Motor neuron (in vitro differentiated cells): ENCODE data around the gene ZNF408. TPM values are rescaled to one million over a fixed set of nuclear protein-coding genes. Genes with fewer than 3 reads are reported as not detected.

ENCODE experiments used
- ATAC-seq, 8 experiments: fragments of 200-7000 bp; cut with Tn5 transposase; replicated peaks in 6 of 8; 2 replicates each; pipeline ENCODE4 v1.8.0; 2021; ENCODE audit warnings: mild to moderate bottlenecking in 8 of 8, moderate library complexity in 8 of 8
- H3K27ac ChIP-seq, 2 donors: fragments of 250-450 bp; sonication (Bioruptor Pico); 2 replicates each; pipeline ENCODE4 v1.9.0; 2021; ENCODE audit warnings: antibody characterized with exemption in 2 of 2, mild to moderate bottlenecking in 2 of 2, moderate library complexity in 1 of 2
- H3K4me1 ChIP-seq, 2 donors: fragments of 250-450 bp; sonication (Bioruptor Pico); replicated peaks in 1 of 2; 2 replicates each; pipeline ENCODE4 v1.6.1; 2021; ENCODE audit warnings: antibody characterized with exemption in 2 of 2, mild to moderate bottlenecking in 2 of 2, moderate library complexity in 1 of 2
- H3K4me3 ChIP-seq, 5 donors: fragments of 250-450 bp; sonication (Bioruptor Pico); 2 replicates each; pipeline ENCODE4 v1.9.0; 2021; ENCODE audit warnings: antibody characterized with exemption in 5 of 5, mild to moderate bottlenecking in 5 of 5, moderate library complexity in 4 of 5
- WGBS, 10 experiments: fragments of 450-650 bp; shearing (Covaris generic); methylation state at CpG; one replicate each; pipeline ENCODE4 v1.0.0; 2022; 5-methylcytosine and 5-hydroxymethylcytosine counted together
- in situ Hi-C, 9 experiments: fragments of 400-800 bp; cut with MboI; loops; one replicate each; pipeline ENCODE4 v1.15.0; 2021; ENCODE audit warnings: low sequenced_read_pairs in 9 of 9, low pct_unique_long_range_greater_than_20kb in 2 of 9; ENCODE audit not compliant: unreplicated experiment in 9 of 9
- total RNA-seq, 8 experiments: library from RNA; unstranded; fragments of 300-600 nt; gene quantifications; 2 replicates each; pipeline versions ENCODE4 v1.2.3 to v1.2.4, GENCODE V29; 2022

Gene ZNF408
- total RNA-seq, 8 experiments from 2014 or later, result 9.5 to 15.6 (median 12.8) TPM

DNA sequence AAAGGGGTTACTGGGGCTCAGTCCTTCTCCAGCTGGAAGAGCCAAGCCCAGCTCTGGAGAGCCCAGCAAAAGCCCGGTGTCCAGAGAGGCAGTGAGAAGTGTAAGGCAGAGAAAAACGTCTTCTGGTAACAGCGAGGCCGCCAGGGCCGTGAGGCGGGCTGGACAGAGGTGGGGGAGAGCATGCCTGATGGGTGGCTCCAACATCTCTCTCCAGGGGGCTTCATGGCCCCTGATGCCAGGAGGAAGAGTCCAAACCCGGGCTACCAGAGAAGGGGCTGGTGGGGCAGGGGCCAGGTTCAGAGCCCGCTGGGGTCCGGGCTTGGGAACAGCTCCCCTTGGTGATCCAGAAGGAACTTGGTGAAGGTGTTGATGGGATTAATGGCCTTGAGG is 22.1 kb upstream of the ZNF408 start:
- H3K4me3 ChIP-seq, result no peak overlapping the region
- ATAC-seq, result no peak
- WGBS, 10 experiments, result 90 to 100% methylated on average over 2 to 3 of the region's 9 CpGs; no CpG with 5 or more reads in 8 of the 10 experiments
- H3K4me1 ChIP-seq, result peaks cover 0 to 3% of the 10 kb centered on the region in 2 donors
- no peak overlapping the region for H3K27ac ChIP-seq
- in situ Hi-C loops, result no loop called here

DNA sequence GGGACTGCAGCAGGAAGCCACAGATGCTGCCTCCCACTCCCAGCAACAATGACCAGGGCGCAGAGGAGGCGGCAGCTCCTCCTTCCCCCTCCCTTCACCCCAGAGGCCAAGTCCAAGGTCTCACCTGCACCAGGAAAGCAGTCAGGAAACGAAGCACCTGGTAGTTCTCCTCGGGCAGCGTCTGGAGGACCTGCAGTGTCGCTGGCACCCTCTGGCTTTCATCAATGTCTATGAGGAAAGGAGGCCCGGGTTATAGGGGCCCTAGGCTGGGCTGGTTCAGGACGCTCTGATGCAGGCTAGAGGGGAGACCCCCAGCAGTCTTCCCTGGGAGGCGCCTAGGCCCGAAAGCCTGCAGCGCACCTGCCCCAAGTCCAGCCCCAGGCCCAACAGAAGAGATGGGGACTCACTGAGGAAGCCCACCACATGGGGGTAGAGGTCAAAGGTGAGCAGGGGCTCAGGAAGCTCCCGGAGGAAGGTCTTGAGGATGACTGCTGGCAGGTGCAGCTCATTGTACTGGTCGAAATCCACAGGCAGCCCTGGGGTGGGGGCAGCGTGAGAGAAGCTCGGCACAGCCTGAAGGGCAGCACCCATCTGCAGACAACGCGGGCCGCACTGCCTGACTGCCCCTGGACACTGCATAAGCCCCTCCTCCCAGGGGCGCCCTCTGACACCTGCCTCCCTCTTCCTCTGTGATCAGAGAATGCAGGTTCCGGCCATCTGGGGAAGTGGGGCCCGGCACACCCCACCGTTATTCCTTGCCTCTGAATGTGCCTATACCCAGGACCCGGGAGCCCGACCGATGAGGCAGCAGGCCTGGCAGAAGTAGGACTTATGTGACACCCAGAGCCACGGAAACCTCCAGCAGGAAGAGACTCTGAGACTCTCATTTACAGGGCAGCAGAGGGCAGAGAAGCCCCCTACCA is 21.3 kb upstream of the ZNF408 start:
- H3K4me1 ChIP-seq, result peaks cover 0 to 3% of the 10 kb centered on the region in 2 donors
- WGBS, 10 experiments, result 67 to 97% (median 88%) methylated on average over 1 to 5 of the region's 26 CpGs; no CpG with 5 or more reads in 4 of the 10 experiments
- peak in 3 of 8 experiments; percentile 6 to 15 (median 7) for ATAC-seq
- no peak overlapping the region for H3K4me3 ChIP-seq
- no peak overlapping the region for H3K27ac ChIP-seq
- in situ Hi-C loops, result no loop called here

DNA sequence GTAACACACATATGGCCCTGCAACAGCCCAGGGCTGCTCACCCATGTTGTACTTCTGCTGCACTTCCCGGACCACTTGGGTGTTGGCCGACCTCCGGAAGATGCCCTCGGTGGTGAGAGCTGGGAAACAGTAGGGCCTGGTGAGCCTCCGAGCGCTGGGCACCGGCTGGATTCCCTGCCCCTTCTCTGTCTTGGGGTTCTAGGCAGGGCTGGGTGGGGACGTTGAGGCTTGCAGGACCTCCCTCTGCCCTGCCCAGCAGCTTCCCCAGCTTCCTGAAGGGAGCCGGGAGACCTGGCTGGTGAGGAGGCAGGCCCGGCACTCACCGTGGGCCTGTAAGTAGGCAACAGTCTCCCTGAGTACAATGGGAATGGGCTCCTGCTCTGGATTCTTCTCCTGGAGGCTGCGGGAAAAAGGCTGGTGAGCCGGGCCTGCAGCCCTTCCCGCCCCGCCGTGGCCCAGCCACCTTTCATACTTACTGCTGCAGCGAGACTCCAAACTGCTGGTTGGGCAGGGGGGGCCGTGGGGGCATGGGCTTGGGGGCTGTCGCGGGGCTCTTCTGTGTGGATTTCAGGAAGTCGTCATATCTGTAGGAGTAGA is 20.6 kb upstream of the ZNF408 start:
- 96% methylated on average over 4 of the region's 21 CpGs; no CpG with 5 or more reads in 9 of the 10 experiments for WGBS, 10 experiments
- peaks cover 0 to 3% of the 10 kb centered on the region in 2 donors for H3K4me1 ChIP-seq
- H3K4me3 ChIP-seq, result no peak overlapping the region
- no peak overlapping the region for H3K27ac ChIP-seq
- in situ Hi-C loops, result no loop called here
- no peak for ATAC-seq

DNA sequence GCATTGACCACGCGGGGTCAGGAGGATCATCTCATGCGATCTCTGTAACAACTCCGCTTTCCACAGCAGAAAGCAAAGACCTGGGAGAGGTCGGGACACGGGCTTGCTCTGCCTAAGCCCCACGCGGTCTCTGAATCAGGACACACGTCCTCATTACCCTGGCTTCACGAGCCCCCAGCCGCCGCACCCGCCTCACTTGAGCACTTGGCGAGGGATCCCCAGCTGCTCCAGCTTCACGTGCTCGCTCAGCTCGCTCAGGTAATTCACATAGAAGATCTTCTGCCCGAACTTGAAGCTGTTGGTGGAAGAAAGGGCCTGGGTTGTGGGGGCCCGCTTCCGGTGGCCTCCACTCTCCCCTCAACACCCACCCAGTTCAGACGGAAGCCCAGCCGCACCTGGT is 20.0 kb upstream of the ZNF408 start:
- Histone ChIP-seq H3K4me1 (peaks cover 0 to 2% of the 10 kb centered on the region in 2 donors), H3K27ac (no peak overlapping the region), H3K4me3 (no peak overlapping the region)
- no peak for ATAC-seq
- in situ Hi-C loops, result no loop called here
- WGBS, 10 experiments, result 91 to 96% (median 93%) methylated on average over 3 to 6 of the region's 22 CpGs; no CpG with 5 or more reads in 5 of the 10 experiments

DNA sequence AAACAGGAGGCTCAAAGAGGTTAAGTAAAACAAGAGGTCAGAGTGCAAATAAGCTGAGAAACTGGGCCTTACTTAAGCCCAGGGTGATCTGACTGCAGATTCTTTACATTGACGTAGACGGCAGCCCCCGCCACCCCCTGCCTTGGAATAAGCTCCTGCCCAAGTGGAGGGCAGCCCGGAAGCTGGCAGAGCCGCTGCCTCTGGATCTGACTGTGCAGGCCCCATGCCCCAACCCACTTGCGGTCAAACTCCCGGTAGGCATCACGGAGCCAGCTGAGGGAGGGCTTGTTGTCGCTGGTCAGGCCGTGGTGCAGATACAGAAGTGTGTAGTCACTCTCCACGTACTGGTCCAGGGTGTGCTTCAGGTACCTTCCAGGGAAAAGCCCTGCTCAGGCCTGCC is 19.0 kb upstream of the ZNF408 start:
- WGBS, 10 experiments, result 98 to 100% (median 100%) methylated on average over 1 to 5 of the region's 11 CpGs; no CpG with 5 or more reads in 7 of the 10 experiments
- Histone ChIP-seq H3K4me3 (no peak overlapping the region), H3K4me1 (no peaks in the 10 kb centered on the region), H3K27ac (no peak overlapping the region)
- in situ Hi-C loops, result no loop called here
- ATAC-seq, result no peak

DNA sequence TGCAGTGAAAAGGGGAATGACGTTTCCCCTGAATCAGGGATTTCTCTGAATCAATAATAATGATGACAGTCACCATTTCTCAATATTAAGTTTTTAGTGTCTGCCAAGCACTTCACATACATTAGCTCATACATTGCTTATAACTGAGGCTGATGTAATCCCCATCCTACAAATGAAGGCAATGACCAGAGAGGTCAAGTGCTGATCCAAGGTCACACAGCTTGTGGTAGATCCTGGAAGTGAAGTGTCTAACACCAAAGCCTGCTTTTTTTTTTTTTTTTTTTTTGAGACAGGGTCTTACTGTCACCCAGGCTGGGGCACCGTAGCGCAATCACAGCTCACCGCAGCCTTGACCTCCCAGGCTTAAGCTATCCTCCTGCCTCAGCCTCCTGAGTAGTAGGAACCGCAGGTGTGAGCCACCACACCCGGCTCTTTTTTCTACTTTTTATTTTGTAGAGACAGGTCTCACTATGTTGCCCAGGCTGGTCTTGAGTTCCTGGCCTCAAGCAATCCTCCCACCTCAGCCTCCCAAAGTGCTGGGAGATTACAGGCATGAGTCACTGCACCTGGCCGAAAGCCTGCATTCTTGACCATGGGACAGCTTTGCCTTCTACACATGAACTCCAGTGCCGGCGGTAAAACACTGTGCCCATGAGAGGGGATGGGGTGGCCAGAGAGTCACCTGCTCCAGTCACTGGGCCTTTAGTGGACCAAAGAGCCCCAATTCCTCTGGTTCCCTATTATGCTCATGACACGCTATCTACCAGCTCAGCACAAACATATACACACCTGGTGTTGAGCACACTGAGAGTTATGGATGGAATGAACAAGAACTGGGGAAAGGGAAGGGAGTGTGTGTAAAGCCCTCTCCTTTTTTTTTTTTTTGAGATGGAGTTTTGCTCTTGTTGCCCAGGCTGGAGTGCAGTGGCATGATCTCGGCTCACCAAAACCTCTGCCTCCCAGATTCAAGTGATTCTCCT is 17.8 kb upstream of the ZNF408 start:
- in situ Hi-C loops, result no loop called here
- Histone ChIP-seq H3K27ac (no peak overlapping the region), H3K4me1 (no peaks in the 10 kb centered on the region), H3K4me3 (no peak overlapping the region)
- 75 to 100% (median 90%) methylated on average over 1 to 5 of the region's 11 CpGs; no CpG with 5 or more reads in 1 of the 10 experiments for WGBS, 10 experiments
- ATAC-seq, result no peak

DNA sequence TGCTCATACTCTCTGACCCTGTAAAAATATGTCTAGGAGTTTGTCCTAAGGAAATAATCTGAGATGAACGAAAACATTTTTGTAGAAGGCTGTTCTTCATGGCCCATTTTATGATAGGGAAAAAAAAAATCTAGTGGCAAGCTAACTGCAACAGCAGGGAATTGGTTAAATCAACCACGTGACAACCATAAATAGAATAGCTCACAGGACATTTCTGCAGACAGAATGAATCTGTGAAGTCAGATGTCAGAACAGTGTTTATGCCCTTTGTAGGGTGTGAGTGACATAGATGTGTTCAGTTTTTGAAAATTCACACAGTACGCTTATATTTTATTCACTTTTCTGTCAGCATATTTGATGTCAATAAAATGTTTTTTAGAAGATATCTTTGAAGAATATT is 16.5 kb upstream of the ZNF408 start:
- no peak overlapping the region for H3K4me3 ChIP-seq
- in situ Hi-C loops, result no loop called here
- no peaks in the 10 kb centered on the region for H3K4me1 ChIP-seq
- 41 to 100% (median 89%) methylated on average over 1 to 3 of the region's 3 CpGs; no CpG with 5 or more reads in 1 of the 10 experiments for WGBS, 10 experiments
- H3K27ac ChIP-seq, result no peak overlapping the region
- ATAC-seq, result peak in 3 of 8 experiments; percentile 55 to 63 (median 59)

DNA sequence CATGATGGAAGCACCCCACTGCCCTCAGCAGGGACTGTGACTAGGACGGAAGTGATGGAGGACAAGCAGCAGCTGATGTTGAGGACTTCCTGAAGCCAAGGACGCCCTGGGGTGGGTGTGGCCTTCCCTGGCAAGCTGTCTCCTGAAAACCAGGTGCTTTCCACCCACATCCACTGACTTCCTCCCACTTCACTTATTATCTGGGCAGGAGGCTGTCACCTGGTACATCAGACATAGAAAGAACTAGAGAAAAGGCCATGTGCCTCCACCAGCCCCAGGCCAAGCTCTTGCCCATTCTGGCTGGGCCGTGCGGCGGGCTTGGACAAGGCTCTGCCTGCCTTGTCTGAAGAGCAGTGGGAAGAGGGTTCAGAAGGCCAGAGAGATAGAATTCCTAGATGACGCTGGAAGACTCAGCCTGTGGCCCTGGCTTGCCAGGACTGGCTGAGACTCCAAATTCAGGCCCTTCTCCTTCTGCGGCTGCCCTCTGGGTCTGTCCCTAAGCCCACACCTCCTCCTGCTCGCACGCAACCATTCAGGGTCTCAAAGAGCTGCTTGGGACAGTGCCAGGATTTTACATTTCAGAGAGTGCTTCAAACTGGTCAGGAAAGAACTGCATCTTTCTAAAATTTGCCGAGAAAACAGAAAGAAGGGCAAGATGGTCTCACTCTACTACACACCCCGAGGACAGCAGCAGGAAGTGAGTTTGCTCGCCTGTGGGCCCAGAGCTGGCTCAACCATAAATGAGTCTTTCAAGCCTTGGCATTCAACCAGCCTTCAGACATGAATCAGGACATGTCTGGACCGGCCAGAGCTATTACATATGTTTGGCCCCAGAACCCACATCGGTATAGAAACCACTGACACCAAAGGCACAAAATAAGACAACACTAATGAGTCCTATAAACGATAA is 13.7 kb upstream of the ZNF408 start:
- in situ Hi-C loops, result no loop called here
- no peak overlapping the region for H3K4me3 ChIP-seq
- 55 to 100% (median 92%) methylated on average over 2 to 10 of the region's 15 CpGs for WGBS, 10 experiments
- ATAC-seq, result peak in 1 of 8 experiments; percentile 20
- no peaks in the 10 kb centered on the region for H3K4me1 ChIP-seq
- no peak overlapping the region for H3K27ac ChIP-seq

GRCh38 chr11:46690702-46691101 is 10.1 kb upstream of the ZNF408 start:
- WGBS, 10 experiments, result 91% methylated on average over 1 of the region's 1 CpG; no CpG with 5 or more reads in 9 of the 10 experiments
- no peak for ATAC-seq
- H3K4me1 ChIP-seq, result no peaks in the 10 kb centered on the region
- no peak overlapping the region for H3K4me3 ChIP-seq
- in situ Hi-C loops, result no loop called here
- no peak overlapping the region for H3K27ac ChIP-seq

GRCh38 chr11:46692450-46692849 is 8.4 kb upstream of the ZNF408 start:
- Histone ChIP-seq H3K27ac (no peak overlapping the region), H3K4me3 (no peak overlapping the region), H3K4me1 (peaks cover 0 to 2% of the 10 kb centered on the region in 2 donors)
- WGBS, 10 experiments, result 50 to 95% (median 92%) methylated on average over 2 to 4 of the region's 4 CpGs; no CpG with 5 or more reads in 6 of the 10 experiments
- in situ Hi-C loops, result no loop called here
- no peak for ATAC-seq

- peak in 5 of 8 experiments; percentile 15 to 92 (median 68) for ATAC-seq
- in situ Hi-C loops, result no loop called here
- Histone ChIP-seq H3K27ac (no peak overlapping the region), H3K4me1 (peaks cover 0 to 10% of the 10 kb centered on the region in 2 donors), H3K4me3 (no peak overlapping the region)
- WGBS, 10 experiments, result no CpG with 5 or more reads among the region's 2 CpGs
Observed at GRCh38 chr11:46693597-46694012, 7.2 kb upstream of the ZNF408 start.

GRCh38 chr11:46694072-46694471 is 6.8 kb upstream of the ZNF408 start:
- peaks cover 4 to 10% of the 10 kb centered on the region in 2 donors for H3K4me1 ChIP-seq
- peak in 2 of 8 experiments; percentile 6 to 50 for ATAC-seq
- WGBS, 10 experiments, result no CpG with 5 or more reads among the region's 6 CpGs
- in situ Hi-C loops, result no loop called here
- no peak overlapping the region for H3K27ac ChIP-seq
- H3K4me3 ChIP-seq, result no peak overlapping the region
